ENCODE data around the gene C1orf53. TPM values are rescaled to one million over a fixed set of nuclear protein-coding genes. Genes with fewer than 3 reads are reported as not detected.

C1orf53 gene
- total and polyA plus RNA-seq, 2 of the 13 experiments (the other 11 are each of a cell fraction or from before 2014, with no cell fraction given), result 5.8 to 10.1 TPM

GRCh38 chr1:197884173-197884572 lies 18.3 kb upstream of the C1orf53 start (continued):
- TF ChIP-seq ZBTB44 (CRISPR knock-in tag; IDR thresholded peaks at IDR 0.05), result no peak
- no peak for TF ChIP-seq SP1 (IDR thresholded peaks at IDR 0.05)
- TF ChIP-seq SP1 (CRISPR knock-in tag; IDR thresholded peaks at IDR 0.05), result 0 out of 2 replicates have a peak, but pooled peaks have one; percentile 23
- no peak for TF ChIP-seq MXD4 (CRISPR knock-in tag; IDR thresholded peaks at IDR 0.05)
- no peak for TF ChIP-seq RBM22 (optimal IDR thresholded peaks at IDR 0.05; ENCODE audit: low read length)
- no peak for TF ChIP-seq NRL (CRISPR knock-in tag; IDR thresholded peaks at IDR 0.05; ENCODE audit: borderline replicate concordance)
- TF ChIP-seq SSRP1 (CRISPR knock-in tag; IDR thresholded peaks at IDR 0.05), result no peak
- TF ChIP-seq SRSF9 (IDR thresholded peaks at IDR 0.05; ENCODE audit: borderline replicate concordance, insufficient read depth, low read depth, low read length, poor library complexity, severe bottlenecking), result no peak
- 0 out of 2 replicates have a peak, but pooled peaks have one; percentile 26 for TF ChIP-seq ZBED4 (CRISPR knock-in tag; IDR thresholded peaks at IDR 0.05; ENCODE audit: borderline replicate concordance)
- peak; percentile 59; the same call in 1 of the 2 replicates for TF ChIP-seq ARID4A (CRISPR knock-in tag; IDR thresholded peaks at IDR 0.05; ENCODE audit: borderline replicate concordance)
- TF ChIP-seq FOXA1 (IDR thresholded peaks at IDR 0.05), result 0 out of 2 replicates have a peak, but pooled peaks have one; percentile 18
- peak; percentile 89 for TF ChIP-seq FOXA1 (CRISPR knock-in tag; IDR thresholded peaks at IDR 0.05)
- TF ChIP-seq ZNF598 (CRISPR knock-in tag; IDR thresholded peaks at IDR 0.05; ENCODE audit: borderline replicate concordance), result peak; percentile 54; the same call in 1 of the 2 replicates
- peak; percentile 63; the same call in 1 of the 2 replicates for TF ChIP-seq ZNF205 (CRISPR knock-in tag; IDR thresholded peaks at IDR 0.05)
- peak; percentile 35; the same call in 1 of the 2 replicates for TF ChIP-seq ZNF460 (CRISPR knock-in tag; IDR thresholded peaks at IDR 0.05; ENCODE audit: borderline replicate concordance)
- no peak for TF ChIP-seq ZNF256 (CRISPR knock-in tag; conservative IDR thresholded peaks at IDR 0.05)
- no peak; the same call in 1 of the 2 replicates for TF ChIP-seq PRMT3 (CRISPR knock-in tag; IDR thresholded peaks at IDR 0.05; ENCODE audit: borderline replicate concordance, low read depth)
- TF ChIP-seq ZZZ3 (CRISPR knock-in tag; IDR thresholded peaks at IDR 0.05; ENCODE audit: borderline replicate concordance), result no peak
- peak; percentile 42; the same call in 1 of the 2 replicates for TF ChIP-seq ETV5 (CRISPR knock-in tag; IDR thresholded peaks at IDR 0.05; ENCODE audit: borderline replicate concordance)
- TF ChIP-seq SP4 (CRISPR knock-in tag; IDR thresholded peaks at IDR 0.05), result no peak
- no peak; the same call in 1 of the 2 replicates for TF ChIP-seq YEATS2 (CRISPR knock-in tag; IDR thresholded peaks at IDR 0.05; ENCODE audit: borderline replicate concordance)

Data from HepG2 (cell line).